HG03521 (cell line): Measurements from ENCODE around the gene DCLRE1B.

Experiments used
- ATAC-seq: cut with Tn5 transposase; IDR thresholded peaks from one replicate; pipeline ENCODE4 v1.9.1; 2021; ENCODE audit warnings: mild to moderate bottlenecking, moderate library complexity; ENCODE audit not compliant: unreplicated experiment

The DCLRE1B gene

DNA sequence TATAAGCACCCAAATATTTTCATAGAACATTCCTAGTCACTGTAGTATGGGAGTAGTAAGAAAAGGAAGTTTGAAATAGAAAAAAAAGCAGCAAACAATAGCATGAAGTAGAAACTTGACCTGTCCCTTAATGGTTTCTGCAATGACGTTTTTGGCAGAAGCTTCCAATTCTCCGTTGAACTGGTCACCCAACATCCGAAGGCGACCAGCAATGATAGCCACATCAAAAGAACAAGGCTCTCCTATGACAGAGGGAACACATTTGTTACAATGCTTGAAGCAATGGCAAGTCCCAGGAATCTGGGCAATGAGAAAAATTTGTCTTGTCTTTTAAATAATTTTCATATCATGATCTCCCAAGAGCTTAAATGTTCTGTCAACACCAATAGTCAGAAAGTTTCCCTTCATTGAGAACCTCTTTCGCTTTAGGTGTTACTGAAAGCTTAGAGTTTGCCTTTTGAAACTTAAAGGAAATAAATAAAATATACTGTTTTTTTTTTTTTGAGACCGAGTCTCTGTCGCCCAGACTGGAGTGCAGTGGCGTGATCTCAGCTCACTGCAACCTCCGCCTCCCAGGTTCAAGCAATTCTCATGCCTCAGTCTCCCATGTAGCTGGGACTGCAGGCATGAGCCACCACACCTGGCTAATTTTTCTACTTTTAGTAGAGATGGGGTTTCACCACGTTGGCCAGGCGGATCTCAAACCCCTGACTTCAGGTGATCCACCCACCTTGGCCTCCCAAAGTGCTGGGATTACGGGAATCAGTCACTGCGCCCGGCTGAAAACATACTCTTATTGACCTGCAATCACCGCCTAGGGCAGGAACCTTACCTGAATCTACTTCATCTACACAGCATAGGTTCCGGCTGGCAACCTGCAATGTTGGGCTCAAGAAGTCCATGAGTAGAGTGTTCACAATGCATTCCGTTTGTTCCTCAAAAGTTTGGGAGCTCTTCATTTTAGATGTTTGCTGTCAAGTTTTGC, 18.4 kb upstream of the DCLRE1B start:
- no peak for ATAC-seq

DNA sequence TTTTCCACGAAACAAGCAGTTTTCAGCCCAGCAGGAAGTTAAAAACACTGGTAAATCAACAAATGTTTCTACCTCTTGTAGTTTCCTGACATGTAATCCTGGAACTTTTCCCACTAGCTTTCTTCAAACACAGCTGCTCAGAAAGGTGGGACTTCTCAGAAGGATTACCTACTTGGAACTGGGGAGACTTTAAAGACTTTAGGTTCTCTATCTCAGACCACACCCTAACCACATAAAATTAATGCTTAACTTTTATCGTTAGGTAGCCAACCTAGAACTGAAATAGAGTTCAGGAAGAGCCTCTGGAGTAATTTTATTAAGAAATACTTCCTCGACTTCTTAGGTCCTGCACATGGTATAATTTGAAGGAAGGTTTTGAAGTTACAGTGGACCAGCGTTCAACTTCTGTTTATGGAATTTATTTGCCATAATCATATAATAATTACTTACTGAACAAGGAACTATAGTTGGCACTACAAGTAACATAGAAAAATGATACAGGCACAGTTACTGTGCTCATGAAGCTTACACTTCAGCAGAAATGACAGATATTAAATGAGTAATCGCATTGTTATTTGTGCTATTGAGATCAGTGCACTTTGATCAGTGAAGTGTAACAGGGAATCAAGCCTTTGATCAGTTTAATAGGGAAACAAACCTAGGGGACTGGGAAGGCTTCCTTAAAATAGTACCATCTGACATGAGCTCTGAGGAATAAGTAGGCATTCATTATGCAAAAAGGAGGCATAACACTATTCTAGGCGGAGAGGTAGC, 17.5 kb upstream of the DCLRE1B start, which contains the start of gene BCL2L15:
Gene BCL2L15, minus strand, starts transcription at position 180 of the 774 bp plus-strand sequence. CDS start 206 bp downstream, outside the sequence.
- ATAC-seq = no peak

DNA sequence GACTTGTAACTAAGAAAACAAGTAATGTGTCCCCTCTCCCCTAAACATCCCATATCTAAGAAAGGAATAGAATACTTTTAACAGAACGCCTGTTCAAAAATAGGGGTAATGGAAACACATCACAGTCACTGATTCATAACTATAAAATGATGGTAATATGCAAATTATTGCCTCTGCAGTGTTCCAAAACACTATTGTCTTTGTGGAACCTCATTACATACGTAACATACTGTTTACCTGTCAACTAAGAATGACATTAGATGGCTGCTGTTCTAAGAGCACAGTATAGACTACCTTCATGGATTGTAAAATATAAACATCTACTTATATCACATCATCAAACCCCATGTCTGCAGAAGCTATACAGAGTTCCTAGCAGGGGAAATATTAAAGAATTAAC, 14.3 kb upstream of the DCLRE1B start:
- ATAC-seq = no peak

DNA sequence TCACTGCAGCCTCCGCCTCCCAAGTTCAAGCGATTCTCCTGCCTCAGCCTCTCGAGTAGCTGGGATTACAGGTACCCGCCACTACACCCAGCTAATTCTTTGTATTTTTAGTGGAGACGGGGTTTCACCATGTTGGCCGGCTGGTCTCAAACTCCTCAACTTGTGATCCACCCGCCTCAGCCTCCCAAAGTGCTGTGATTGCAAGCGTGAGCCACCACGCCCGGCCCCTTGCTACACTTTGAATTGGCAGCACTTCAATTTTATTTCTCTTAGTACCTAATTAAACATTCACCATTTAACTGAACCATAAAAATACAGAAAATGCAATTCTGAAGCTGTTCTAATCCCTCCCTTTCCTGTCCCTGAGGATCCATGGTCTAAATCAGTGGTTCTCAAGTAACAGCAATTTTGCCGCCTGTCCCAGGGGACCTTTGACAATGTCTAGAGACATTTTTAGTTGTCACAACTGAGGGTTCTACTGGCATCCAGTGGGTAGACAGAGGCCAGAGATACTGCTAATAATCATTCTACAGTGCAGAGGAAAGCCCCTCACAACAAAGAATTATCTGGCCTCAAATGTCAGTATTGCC, 13.4 kb upstream of the DCLRE1B start:
- no peak for ATAC-seq

DNA sequence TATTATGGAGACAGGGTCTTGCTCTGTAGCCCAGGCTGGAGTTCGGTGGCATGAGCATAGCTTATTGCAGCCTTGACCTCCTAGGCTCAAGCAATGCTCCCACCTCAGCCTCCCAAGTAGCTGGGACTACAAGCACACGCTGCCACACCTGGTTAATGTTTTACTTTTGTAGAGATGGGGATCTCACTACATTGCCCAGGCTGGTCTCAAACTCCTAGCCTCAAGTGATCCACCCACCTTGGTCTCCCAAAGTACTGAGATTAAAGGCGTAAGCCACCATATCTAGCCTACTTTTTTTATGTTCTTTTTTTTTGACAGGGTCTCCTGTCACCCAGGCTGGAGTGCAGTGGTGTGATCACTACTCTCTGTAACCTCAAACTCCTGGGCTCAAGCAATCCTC, 11.9 kb upstream of the DCLRE1B start:
- no peak for ATAC-seq

DNA sequence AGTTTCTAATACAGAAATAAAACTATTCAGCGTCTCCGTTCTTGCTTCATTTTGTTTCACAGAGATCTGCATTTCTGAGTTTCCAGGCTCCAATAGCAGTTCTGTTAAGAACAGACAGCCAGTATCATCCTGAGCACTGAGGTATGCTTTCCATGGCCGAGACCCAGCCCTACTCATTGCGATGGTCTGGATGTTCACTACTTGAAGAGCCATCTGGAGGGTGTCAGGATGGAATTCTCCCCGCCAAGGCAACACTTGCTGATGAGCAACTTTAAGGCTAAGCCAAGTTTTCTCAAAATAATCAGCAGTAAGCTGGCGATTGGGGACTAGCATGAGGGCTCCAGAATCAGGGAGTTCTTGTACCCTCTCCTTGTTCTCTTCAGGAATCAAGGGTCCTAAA, 10.0 kb upstream of the DCLRE1B start:
- no peak for ATAC-seq

DNA sequence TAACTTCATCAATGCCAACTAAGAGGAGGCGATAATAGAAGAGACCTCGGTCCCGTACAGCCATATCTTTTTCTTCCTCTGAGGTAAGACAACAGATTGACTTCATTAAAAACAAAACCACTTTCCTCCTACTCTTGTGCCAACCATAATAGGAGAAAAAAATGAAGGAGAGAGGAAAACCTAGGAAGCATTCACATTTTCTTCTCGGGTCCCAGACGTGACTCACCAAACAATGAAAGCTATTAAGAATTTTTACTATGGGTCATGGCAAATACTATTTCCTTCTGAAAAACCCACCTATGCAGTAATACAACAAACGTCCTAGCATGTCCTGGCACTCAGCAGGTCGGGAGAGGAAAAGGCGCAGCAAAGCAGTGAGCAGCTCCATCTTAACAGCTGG, 9.2 kb upstream of the DCLRE1B start:
- ATAC-seq = no peak

DNA sequence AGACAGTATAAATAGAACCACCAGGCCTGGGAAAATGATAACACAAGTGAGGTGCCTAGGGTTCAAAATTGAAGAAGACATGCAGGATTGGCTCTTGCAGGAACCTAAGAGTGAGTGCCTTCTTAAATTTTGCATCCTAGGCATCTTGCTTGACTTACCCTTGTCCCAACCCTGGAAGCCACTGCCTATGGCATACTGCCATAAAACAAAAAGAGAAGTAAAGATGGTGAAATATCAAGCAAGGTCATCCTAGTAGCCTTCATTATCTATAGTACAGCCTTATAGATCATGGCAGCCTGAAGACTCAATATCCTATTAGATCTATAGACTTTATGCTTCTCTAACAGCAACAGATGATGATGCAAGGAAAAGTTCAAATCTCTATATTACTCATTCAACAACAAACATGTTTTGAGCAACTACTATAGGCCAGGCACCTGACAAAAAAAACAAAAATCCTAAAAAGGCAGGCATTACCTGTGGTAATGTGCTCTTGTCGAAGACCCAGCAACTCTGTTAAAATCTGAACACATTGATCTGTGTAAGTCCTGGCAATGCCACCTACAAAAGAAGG, 6.8 kb upstream of the DCLRE1B start:
- no peak for ATAC-seq

DNA sequence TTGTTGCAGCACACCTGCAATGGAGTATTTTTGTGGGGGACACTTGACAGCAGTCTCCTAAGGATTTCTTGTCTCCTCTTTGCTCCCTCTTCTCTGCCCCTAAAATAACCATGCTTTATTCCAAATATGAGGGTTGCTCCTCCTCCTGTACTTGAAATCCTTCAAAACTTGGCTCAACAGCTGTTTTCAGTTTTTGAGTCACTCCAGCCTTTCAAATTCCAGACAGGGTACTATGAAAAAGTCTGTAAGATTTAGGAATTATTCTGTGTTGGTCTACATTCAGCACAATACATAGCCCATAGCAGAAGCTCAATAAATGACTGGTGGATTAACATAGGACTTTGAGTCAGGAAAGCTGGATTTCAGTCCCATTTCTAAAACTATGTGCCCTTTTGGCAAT, 6.0 kb upstream of the DCLRE1B start:
- ATAC-seq = no peak

DNA sequence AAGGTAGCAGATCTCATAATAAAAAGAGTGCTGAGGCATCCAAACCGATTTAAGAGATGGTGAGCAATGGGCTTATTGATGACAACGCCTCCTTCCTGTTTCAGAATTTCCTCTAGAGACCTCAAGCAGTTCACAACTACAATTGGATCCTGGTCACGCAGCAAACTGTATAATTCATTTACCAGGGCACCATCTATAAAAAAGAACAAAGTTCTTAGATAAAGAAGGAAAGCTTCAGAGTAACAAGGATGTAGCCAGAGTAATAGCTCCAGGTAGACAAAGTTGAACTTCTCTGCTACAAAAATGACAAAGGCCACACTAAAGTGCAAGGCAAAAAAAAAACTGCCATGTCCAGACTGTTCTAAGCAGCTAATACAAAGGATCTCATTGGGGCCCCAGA, 3.9 kb upstream of the DCLRE1B start:
- ATAC-seq = no peak

DNA sequence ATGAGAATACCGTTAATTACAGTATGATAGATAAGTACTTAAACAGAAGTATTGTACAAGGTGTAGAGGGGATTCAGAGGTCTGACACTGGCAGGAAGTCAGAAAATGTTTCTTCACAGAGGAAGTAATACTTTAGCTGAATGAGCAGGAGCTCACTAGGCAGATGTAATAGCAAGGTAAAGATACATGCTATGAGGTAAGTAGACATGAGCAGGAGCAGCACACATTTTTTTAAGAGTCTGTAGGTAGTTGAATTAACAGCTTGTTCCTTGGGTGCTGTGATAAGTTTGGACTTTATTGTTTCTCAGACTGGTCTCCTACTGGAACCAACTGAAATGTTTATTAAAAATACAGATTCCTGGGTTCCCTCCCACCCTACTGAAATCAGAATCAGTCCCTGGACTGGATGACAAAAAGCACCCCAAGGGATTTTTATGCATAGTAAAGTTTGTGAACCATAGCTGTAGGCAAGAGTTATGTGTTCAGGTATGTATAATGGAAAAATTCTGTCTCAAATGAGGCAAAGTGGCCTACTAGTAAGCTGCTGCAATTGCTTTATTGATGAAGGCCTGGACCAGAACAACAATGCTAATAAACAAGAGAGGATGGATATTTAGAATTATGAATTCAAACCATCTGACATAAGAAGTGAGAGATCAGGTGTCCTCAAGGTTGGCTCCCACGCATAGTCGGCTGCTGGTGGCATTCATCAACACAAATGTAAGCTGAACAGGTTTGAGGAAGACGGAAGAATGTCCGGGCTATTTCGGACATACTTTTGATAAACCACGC, 1.4 kb upstream of the DCLRE1B start:
- no peak for ATAC-seq

DNA sequence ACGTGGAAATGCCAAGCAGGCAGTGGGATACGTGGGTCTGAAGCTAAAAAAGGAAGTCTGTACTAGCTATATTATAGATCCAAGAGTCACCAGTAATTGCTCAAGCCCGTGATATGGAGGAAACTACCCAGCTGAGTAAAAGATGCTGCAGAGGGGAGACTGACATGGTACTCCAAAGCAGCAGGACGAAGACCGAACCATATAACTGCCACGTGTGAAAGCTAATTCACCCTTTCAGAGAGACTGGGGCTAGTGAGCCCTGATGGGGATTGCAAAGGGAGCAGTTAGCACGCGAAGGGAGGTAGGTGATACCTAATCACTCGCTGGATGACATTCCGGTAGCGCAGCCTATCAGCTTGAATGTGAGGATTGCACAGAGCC, 843 bp upstream of the DCLRE1B start:
- peak; percentile 23 for ATAC-seq

DNA sequence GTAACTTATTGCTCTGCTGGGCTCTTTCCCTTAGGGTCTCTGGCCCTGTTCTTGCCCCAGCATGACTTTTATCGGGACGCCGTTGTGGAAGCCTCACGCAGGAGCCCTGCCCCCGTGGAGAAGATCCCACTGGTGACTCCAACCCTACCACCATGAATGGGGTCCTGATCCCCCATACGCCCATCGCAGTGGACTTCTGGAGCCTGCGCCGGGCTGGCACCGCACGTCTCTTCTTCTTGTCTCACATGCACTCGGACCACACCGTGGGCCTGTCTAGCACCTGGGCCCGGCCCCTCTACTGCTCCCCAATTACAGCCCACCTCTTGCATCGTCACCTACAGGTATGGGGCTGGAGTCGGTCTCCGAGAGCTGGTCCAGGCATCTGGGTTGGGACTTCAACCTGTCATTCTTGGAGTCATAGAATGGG, 322 bp downstream of the DCLRE1B start:
- peak; percentile 1 for ATAC-seq

DNA sequence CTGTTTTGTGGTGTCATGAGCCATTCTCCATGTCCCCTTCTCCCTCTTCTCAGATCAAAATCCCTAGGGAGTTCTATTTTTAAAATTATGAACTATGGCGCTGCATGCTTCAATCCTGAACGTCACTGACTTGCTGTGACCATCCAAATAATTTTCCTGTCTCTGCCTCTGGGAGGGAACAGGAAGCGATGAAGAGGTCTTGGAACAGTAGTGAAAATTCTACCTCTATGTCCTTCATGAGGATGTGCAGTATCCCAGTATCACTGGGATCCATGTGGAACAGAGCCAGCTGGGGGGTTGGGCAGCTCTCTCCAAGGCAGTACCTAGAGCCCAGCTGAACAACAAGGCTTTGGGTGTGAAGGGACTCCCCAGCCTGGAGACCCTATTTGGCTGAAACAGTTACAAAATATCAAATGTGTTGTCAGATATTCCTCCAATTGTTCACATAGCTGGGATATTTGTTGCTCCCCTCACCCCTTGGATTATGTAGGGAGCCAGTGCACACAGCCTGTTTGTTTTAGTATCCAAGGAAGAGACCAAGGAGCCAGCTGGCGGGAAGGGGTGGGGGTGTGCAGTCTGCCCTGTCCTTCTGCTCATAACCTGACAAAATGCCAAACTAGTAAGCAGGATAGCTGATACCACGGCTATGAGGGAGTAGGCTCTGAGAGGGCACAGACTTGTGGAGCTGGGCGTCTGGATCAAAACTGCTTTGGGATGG, 7.6 kb downstream of the DCLRE1B start:
- no peak for ATAC-seq

DNA sequence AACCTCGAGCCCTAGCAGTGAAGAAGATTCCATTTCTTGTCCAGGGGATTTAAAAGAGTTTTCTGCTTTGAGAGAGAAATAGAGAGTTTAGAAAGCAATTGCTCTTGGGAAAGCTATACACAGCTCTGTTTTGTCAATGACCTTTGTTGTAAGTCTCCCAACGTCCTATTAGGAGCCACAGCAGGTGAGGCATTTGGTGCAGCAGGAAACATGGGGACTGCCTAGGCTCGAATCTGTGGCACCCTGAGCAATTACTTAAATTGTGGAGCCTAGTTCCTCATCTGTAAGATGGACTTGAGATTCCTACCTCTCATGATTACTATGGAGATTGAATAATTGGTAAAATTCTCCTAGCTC, 8.2 kb downstream of the DCLRE1B start:
- no peak for ATAC-seq

DNA sequence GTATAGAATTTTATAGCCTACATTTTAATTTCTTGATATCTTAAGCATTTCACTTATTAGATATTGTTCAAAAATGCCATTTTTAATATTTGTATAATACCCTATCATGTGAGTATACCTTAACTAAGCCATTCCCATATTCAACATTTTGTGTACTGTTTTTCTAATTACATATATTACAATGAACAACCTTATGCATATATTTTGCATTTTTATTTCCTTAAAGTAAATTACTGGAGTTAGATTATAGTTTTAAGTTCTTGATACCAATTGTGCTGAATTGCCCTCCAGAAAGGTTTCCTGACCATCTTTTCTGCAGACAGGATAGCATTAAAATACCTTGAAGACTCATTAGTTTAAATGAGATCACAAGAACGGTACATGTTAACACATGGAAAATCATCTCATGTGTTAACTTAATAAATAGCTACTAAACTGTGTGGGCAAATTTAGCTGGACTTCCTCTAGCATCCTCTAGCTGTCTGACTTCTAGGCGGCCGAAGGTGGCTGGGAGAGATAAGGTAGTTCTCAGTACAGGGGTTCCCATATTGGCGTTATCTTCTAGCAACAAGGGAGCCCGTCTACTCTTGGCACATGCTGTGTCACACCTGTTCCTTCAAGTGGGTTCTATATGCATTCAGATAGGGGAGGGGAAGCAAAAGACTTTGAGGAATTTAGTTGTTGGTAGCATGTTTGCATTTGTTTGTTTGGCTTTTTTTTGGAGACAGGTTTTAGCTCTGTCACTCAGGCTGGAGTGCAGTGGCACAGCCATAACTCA, 8.9 kb downstream of the DCLRE1B start:
- no peak for ATAC-seq

DNA sequence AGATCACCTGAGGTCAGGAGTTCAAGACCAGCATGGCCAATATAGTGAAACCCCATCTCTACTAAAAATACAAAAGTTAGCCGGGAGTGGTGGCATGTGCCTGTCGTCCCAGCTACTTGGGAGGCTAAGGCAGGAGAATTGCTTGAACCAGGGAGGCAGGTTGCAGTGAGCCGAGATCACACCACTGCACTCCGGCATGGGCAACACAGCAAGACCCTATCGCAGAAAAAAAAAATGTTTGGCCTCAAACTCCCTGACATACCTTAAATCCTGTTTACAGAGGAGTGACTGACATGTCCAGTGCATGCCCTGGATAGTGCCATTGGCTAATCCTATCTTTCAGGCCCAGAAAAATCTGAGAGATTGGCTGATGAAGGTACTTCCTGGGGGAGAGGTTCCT, 11.8 kb downstream of the DCLRE1B start:
- no peak for ATAC-seq

DNA sequence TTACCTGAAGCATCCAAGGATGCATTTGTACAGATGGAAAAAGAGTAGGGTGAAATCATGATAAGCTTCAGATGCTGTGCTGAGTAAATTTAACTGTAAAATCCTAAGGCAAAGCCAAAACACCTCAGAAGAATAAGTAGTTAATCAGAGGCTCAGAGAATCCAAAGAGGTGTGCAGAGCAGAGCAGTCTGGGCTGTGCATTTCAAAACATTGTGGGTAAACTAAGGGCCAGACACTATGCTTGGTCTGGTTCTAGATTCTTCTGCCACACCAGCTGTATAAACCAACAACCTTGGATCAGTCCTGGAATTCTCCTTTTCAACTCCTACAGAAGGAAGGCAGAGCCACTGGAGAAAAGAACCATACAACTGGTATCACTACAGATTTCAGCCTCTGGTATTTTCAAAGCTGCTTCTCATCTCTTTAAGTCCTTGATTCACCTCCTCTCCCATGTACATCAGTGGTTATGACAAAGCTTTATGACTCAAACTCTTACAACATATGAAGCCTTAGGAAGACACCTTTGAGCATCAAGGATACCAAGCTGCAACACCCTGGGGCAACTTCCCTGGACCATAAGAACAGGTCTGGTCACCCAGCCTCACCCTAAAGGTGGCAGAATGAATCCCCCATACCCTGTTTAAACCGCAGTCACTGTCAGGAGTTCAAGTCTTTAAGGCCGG, 12.4 kb downstream of the DCLRE1B start:
- no peak for ATAC-seq
